HG03175 (cell line): Measurements from ENCODE around the gene CLHC1.

ENCODE experiments used
- ATAC-seq: cut with Tn5 transposase; IDR thresholded peaks from one replicate; pipeline ENCODE4 v1.9.1; 2021; ENCODE audit warnings: mild to moderate bottlenecking, moderate library complexity; ENCODE audit not compliant: unreplicated experiment

Gene CLHC1

DNA sequence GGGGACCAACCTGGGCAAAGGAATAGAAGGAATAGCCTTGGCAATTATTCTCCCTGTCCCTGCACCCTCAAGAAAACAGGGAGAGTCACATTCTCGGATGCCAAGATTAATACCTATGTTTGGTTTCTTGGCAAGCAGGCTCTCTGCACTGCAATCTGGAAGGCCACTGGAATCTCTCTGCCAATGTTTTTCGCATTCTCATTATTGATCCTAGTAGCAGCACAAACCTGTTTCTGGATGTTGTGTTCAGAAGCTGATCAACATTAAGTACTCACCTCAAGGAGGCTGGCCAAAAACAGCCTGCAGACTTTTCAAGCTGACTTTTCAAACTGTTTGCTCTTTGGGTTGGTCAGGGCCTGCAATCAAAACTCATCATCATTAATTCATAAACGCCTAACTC lies 62.2 kb downstream of the CLHC1 start:
- no peak for ATAC-seq

DNA sequence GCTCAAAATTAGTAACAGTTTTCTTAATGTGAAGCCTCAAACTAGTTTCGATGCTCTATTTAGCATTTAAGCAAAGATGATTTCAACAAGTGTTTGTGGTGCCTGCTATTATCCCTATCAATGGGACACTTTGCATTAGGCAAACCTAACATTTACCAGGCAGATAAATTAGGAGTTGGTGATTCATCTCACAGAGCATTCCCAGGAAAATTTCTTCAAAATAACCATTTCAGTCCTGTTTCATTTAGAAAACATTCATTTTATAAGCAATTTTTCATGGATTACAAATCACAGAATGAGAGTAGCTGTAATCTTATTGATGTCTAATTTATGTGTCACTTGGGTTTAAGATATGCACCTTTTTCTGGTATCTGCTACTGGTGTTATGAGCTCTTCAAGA lies 62.7 kb downstream of the CLHC1 start:
- ATAC-seq: no peak

DNA sequence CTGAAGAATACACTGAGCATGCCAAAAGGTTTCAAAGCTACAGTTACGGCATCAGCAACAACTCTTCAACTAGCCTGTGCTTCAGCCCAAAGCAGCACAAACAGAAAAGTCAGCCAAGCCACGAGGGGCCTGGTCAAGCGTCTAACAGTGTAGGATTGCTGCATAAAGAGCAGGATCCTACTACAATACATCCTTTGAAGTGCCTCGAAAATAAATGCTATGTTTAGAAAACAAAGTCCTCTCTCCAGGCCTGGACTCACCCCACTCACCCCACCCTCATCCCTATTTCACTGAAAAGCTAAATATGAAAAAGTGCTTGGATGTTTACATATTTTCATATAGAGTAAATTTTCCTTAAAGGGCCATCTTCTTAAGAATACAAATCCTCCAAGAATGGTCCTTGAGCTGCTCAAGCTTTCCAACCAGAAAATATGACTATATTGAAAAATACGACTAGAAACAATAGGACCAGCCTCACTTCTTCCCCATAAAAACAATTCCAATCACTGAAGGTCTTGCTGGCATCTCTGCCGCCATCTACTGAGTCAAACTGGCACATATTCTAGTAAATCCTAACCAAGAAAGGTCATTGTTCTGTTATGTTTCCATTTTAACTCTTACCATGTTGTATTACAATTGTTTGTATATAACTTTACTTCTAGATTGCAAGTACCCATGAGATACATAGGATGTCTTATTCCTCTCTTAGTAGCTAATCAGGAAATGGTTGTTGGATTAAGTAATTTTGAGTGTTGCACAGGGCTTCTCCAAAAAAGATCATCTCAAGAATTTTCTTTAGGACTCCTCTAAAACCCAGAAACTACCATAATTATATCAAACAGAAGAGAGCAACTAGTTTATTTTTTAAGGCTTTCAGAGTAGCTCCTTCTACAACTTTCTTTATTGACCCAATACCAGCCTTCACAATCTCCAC lies 63.6 kb downstream of the CLHC1 start:
- no peak for ATAC-seq

DNA sequence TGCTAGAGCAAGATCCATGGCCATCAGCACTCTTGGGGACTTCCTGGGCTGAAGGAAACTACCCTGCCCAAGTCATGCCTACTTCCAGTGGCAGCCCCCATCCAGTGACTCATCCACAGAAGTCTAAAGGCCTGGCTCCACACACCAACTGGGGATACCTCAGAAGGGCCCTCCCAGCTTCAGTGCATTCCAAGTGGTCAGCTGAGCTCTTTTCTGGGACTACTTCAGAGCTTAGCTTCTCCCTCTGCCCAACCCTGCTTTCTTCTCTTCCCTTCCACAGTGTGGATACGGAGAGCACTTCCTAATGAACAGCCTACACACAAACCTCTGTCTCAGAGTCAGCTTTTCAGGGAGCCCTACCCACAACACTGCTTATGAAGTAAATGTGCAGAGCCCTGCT lies 66.5 kb downstream of the CLHC1 start:
- no peak for ATAC-seq

DNA sequence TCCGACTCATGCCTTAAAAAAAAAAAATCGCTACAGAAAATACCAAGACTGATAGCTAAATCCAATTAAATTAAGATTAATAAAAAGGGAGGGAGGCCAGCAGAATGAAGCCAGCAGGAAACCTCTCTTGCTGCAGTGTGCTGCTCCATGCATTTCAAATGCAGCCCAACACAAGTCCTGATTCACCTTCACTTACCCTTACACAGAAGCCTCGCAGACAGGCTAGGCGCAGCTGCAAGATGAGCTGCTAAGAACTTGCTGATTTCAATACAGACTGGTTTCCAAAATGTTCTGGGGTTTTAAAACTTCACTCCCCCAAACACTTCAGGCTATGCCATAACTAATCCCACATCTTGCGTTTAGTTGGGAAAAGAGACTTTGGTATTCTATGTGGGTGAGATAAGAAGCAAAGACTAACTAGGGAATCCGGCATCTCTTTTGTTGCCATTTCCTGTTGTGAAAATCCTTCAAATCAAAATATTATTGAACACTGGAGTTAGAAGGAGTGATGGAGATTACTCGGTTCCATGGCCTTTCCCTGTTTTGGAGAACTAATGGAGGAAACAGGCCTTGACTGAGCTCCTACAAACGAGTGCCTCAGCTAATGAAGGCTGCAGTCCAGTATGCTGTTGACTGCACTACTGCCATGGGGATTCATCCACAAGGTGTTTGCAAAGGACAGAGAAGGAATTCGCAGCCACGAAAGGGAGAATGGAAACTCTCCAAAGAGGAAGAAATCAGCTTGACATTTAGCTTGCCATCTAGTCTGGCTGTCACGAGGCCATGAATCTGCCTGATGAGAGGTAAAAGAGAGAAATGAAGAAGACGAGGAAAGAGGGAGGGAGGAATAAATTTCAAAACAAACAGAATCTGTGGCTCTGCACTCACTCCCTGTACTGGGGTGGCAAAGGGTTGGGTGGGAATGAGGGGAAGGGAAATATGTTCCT lies 67.3 kb downstream of the CLHC1 start:
- no peak for ATAC-seq

DNA sequence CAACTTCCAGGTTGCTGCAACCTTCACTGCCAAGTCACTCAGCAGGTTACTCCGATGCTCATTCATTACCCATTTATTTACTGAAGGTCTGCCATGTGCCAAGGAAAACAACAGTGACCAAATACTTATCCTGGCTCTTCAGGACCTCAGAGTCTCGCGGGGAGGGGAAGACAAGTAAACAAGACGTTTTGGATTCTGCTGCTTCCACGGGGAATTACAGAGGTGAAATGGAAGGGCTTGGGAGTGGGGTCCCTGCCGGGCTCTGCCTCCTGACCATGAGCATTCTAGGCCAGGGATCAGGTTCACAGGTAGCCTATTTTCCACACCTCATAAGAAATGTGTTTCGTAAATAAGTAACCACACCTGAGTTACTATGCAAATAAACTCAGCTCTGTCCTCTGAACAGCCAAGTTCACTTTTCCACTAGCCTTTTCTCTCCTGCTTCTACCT lies 68.1 kb downstream of the CLHC1 start:
- ATAC-seq: no peak

DNA sequence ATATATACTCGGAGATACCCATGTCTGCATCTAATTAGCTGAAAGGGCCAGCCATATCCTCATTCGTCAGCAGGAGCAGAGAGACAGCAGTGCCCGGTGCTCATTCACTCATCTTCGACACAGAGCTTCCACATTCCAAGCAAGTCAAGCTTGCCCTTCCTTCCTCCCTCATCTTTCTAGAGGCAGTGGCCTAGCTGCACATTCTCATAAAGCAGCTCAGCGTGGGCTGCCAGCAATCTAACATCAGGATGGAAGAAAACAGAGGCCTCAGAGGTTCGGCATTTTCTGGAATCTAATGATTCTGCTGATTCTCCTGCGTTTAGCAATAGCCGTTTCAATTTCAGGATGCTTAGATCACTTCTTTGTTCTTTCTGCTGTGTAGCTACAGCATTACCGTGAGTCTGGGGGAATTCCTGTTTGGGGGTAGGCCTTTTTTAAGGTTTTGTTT lies 68.8 kb downstream of the CLHC1 start:
- ATAC-seq: no peak

DNA sequence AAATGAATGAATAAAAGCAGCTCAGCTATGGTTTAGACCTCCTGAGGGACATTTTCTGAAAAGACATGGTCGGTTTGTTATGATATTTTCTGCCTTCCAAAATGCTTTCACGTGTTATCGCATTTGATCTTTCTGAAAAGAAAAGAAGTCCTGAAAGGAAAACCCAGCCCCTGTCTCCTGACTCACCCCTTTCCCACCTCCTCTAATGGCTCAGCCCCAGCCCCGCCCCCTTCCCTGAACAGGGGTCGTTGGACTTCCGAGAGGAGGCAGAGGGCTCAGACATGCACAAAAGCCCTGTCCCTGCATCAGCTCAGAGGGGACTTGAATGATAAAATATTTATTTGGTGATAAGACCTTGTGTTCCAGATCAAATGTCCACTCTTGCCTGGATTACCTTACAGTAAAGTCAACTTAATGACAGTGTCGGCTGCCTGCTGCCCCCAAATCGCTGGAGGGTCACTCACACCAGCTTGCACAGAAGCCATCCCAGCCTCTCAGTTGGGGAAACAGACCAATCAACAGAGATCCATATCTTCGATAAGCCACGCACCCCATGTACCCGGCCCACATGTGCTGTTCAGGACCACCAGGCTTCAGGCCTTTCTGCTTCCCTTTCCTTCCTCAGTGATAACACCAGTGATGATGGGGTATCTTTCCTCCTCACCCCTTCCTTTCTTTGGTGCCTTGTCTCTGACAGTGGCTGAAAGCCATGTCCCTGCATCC lies 69.6 kb downstream of the CLHC1 start:
- no peak for ATAC-seq

DNA sequence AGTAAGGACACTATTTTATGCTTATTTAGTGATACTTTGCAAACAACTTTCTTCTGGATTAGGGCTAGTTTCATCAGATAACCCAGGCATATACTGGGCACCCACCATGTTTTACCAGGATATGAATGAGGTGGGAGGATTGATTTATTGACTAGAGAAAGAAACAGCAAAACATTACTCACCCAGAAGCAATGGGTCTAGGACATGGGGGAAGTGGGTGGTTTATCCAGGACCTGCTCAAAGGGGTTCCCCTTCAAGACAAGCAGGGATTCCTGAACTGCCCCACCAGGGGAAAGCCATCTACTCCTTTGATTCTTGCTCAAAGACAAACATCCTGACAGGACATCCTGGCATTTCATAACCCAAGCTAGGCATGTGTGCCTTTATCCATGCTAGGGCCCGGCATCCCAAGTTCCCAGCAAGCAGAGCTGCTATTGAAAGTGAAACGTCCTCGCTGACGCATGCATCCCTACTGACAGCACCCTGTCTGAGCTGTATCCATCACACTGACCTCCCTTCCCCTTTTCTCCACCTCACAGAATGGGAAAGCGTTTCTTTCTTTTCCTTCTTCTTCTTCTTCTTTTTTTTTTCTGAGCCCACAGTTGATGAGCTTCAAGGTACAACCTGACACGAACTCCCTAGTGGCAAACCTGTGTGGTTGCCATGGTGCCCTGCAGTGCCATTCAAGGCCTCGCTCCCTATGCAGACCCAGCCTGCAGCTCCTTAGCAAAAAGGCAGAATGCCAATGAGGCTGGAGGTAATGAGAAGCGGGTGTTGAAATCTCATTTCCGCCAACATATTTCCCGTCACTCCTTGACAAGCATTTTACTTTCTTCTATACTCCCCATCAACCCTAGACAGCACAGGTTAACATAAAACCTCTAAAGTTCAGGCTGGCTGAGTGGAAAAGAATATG lies 70.5 kb downstream of the CLHC1 start:
- no peak for ATAC-seq

DNA sequence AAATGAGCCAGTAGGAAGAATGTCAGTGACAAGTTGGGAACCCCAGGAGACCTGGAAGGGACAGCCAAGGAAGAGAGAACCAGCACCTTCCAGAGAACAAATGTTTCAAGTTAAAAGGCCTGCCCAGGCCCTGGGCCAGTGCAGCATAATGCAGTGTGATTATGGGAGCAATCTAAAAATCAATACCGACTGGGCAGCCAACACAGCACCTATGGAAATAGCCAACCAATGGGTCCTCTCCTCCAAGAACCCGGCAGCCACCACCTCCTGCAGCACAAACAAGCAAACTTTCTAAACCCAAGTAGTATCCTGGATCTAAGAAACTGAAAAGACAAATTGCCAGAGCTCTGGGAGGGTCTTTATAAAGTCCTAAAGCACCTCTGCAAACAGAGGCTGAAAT lies 71.7 kb downstream of the CLHC1 start:
- ATAC-seq: no peak

DNA sequence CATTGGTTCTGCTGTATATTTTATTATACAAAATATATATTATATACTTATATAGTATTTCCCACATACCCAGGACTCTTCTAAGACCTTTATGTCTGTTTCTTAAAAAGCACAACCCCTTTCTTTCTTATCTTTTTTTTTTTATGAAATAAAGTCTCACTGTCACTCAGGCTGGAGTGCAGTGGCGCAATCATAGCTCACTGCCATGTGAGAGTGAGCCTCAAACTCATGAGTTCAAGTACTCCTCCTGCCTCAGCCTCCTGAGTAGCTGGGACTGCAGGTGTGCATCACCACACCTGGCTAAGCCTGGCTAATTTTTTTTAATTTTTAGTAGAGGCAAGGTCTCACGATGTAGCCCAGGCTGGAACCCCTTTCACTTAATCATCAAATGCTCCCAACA lies 72.3 kb downstream of the CLHC1 start:
- ATAC-seq: no peak

DNA sequence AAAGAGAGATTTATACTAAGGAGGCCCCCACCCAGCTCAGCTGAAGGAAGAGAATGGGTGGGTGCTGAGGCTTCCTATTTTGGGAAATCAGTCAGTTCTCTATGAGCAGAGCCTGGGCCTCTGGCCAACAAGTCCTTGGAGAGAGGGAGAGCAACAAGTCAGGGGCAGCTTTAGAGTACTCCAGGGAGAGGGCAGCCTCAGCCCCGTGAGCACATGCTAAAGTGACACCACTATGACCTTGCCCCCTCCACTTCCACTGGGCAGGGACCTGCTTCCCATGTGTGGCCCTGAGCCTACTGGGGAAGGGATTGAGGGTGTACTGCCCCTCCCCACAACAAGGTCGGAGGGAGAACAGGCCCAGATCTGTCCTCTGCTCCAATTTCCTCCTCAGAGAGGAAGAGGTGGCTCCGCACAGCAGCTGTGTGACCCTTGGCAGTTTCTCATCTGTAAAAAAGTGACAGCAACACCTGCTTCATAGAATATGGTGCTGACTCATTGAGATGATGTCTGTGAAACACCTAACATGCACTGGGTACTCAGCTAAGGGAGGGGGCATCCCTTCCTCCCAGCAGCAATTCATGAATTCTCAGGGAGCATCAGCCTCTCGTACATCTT lies 72.9 kb downstream of the CLHC1 start:
- ATAC-seq: peak; percentile 74

DNA sequence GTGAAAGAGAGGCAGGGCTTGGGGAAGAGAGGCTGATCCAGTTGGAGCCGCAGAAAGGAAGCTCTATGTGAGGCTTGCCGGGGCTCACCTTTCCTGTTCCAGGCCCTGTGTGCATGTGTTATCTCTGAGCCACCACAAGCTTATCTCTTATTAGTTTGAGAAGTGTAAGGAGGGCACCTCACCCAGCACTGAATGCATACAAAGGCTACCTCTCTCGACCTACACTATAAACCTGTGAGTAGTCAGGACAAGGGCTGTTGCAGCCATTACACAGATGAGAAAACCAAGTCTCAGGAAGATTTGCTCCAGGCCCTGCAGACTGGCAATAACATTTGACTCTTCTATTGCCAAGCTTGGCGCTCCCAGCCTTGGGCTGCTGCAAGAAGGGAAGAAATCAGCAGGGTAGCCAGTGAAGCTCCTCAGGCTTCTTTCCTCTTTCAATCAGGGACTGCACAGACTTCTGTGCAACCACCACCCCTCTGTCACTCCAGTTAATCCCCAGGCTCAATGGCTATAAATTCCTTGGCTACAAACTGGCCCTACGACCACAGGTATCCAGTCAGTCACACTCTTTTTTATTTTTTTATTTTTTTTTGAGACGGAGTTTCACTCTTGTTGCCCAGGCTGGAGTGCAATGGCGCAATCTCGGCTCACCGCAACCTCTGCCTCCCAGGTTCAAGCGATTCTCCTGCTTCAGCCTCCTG lies 73.8 kb downstream of the CLHC1 start:
- ATAC-seq: no peak

DNA sequence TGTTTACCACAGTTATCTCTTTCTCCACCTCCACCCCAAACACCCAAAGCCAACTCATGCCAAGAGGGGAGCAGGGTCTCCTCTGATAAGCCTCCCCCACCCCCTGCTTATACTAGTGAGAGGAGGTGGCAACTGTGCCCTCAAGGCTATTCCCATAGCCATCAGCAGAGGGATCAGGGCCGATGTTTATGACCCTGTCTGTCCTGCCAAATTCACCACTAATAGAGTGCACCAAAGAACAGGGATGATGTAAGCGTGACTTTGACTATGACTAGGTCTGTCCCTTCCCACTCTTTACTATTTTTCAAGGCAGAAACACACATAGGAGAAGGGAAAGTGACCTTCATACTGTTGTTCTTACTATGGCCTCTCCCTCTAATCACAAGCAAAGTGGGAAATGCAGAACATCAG lies 74.6 kb downstream of the CLHC1 start:
- no peak for ATAC-seq

DNA sequence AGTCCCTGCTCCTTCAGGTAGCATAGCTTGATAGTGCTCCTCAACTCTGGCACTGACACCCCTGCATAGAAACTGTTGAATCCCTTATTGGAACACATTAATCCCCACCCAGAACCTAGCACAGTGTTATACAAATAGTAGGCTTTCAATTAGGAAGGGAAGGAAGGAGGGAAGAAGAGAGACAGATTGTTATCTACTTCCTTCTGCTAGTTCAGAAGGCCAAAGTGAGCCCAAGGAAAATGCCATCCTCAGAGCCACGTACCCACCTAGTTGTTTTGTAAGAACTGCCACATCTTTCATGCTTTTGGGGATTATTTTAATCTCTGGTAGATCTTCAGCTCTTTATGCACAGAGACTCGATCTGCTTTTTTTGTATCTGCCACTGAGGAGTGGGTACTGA lies 75.1 kb downstream of the CLHC1 start:
- no peak for ATAC-seq

DNA sequence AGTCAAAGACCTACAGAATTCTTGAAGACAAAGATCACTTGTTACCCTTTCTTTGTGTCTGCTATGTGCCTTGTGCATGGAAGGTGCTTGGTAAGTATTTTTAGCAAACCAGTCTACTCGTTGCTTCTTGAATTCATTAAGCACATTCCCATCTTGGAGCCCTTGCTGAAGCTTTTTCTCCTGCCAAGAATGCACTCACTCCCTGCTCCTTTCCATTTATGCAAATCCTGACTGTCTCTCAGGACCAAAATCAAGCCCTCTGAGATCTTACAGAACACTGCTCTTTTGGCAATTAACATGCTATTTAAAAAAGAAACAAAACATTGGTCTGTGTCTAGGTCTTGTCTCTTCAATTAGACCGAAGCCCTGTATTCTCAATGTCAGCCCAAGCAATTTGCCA lies 75.8 kb downstream of the CLHC1 start:
- no peak for ATAC-seq

DNA sequence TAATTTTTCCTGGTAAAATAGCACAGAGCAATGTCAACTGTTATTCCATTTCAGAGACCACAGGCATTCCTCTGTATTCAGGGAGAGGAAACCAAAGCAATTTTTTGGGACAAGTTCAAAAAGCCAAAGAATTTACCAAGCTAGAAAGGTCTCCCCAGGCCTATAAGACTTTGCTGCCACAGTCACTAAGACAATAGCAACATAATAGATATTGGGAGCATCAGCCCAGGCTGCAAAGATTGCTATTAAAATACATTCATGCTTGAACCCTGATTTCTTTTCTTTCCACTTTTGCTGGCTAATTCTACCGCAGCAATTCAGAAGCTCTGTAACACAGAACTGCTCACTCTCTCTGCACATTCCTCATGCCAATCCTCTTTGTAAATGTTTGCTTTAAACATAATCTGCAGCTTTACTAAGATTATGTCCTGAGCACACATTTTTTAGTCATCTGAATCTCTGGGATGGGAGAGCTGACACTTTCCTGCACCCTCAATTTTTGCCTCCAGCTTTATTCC lies 76.3 kb downstream of the CLHC1 start:
- ATAC-seq: no peak

DNA sequence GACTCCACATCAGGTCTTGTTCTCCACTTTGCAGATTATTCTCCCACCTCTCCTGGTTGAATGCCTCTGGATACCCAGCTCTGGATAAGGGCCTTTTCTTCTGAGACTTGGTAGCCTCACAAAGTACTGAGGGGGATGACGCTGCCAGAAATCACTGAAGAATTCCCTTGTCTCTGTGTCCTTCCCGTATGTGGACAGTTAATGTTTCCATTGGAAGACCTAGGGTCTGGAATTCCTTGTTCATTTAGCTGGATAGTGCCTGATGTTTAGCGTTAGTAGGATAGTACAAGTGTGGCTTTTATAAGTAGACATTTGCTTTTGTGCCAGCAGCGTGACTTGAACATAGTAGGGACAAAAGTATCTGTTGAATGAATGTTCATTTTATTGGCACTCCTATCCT lies 76.9 kb downstream of the CLHC1 start:
- ATAC-seq: no peak
